ENCODE measurements around the gene SFMBT2.

The SFMBT2 gene

DNA sequence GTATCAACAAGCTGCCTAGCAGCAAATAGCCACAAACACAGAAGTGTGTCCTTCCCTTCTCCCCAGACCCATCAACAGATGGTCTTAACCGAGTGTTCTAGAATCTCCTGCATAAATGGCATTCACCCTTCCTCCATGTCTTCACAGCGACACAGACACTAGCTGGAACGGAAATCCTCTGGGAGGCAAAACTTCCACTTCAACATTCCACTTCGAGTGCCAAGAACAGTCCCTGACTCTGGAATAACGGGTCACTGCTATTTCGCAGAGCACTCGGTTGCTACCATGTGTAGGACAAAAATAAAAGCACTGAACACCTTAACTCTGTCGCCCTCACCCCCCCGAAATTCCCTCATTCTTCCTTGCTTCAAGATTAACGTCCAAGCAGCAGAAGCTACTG lies 65.1 kb downstream of the SFMBT2 start:
- no peak for DNase-seq (ENCODE audit: low read depth)
- no peak overlapping the region for H3K4me3 ChIP-seq (ENCODE audit: control insufficient read depth, low read depth, low read length)
- TF ChIP-seq, protein P1, sequence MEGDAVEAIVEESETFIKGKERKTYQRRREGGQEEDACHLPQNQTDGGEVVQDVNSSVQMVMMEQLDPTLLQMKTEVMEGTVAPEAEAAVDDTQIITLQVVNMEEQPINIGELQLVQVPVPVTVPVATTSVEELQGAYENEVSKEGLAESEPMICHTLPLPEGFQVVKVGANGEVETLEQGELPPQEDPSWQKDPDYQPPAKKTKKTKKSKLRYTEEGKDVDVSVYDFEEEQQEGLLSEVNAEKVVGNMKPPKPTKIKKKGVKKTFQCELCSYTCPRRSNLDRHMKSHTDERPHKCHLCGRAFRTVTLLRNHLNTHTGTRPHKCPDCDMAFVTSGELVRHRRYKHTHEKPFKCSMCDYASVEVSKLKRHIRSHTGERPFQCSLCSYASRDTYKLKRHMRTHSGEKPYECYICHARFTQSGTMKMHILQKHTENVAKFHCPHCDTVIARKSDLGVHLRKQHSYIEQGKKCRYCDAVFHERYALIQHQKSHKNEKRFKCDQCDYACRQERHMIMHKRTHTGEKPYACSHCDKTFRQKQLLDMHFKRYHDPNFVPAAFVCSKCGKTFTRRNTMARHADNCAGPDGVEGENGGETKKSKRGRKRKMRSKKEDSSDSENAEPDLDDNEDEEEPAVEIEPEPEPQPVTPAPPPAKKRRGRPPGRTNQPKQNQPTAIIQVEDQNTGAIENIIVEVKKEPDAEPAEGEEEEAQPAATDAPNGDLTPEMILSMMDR (conservative IDR thresholded peaks at IDR 0.05; ENCODE audit: control insufficient read depth, insufficient read depth, low read depth, low read length) = no peak

DNA sequence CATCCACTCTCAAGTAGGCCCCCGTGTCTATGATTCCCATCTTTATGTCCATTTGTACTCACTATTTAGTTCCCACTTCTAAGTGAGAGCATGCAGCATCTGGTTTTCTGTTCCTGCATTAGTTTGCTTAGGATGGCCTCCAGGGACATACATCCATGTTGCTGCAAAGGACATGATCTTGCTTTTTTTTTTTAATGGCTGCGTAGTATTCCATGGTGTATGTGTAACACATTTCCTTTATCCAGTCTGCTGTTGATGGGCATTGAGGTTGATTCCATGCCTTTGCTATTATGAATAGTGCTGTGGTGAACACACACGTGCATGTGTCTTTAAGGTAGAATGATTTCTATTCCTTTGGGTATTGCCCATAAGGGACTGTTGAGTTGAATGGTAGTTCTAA lies 67.8 kb downstream of the SFMBT2 start:
- TF ChIP-seq, protein P1 (conservative IDR thresholded peaks at IDR 0.05; ENCODE audit: control insufficient read depth, insufficient read depth, low read depth, low read length) = no peak
- H3K4me3 ChIP-seq (ENCODE audit: control insufficient read depth, low read depth, low read length) = no peak overlapping the region
- no peak for DNase-seq (ENCODE audit: low read depth)

DNA sequence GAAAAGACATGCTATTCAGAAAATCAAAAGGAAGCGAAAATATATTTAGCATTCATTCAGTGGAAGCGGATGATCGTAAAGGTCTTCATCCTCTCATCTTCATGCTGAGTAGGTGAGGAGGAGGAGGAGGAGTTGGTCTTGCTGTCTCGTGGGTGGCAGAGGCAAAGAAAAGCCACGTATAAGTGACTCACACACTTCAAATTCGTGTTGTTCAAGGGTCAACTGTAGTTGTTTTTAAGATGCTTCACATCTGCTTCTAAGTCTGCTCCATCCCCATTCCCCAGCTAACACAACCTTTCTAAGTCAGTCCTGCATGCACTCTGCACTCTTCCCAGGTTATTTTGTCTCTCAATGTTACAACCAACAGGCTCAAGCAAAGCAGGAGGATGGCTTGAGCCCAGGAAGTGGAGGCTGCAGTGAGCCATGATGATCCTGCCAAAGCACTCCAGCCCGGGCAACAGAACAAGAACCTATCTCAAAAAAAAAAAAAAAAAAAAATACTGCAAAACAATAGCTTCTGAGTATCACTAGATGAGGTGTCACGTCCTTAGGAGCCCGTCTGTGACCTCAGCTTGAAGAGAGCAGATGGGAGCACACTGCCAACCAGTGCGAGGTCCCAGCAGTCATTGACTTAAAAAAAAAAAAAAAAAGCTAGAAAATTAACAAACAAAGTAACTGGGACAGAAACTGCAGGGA lies 70.5 kb downstream of the SFMBT2 start:
- no peak overlapping the region for H3K4me3 ChIP-seq (ENCODE audit: control insufficient read depth, low read depth, low read length)
- DNase-seq (ENCODE audit: low read depth) = peak; percentile 36
- TF ChIP-seq, protein P1 (conservative IDR thresholded peaks at IDR 0.05; ENCODE audit: control insufficient read depth, insufficient read depth, low read depth, low read length) = no peak

DNA sequence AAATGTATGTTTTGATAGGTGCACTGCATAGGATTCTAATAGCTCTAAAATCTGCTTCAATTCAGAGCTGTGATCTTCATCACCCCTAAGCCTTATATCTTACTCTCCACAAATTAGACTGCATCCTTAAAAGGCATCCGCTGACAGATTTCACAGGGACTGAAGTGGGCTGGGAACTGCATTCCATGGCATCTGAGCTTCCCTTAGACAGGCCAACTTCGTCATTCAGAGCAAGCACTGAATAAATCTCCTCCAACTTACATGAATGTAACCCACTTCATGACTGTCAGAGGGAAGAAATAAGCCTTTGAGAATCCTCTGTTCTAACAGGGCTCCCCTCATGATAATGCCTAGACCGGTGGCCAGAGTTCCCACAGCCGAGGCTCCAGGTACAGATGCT lies 71.3 kb downstream of the SFMBT2 start:
- TF ChIP-seq, protein P1 (conservative IDR thresholded peaks at IDR 0.05; ENCODE audit: control insufficient read depth, insufficient read depth, low read depth, low read length) = no peak
- H3K4me3 ChIP-seq (ENCODE audit: control insufficient read depth, low read depth, low read length) = no peak overlapping the region
- no peak for DNase-seq (ENCODE audit: low read depth)

DNA sequence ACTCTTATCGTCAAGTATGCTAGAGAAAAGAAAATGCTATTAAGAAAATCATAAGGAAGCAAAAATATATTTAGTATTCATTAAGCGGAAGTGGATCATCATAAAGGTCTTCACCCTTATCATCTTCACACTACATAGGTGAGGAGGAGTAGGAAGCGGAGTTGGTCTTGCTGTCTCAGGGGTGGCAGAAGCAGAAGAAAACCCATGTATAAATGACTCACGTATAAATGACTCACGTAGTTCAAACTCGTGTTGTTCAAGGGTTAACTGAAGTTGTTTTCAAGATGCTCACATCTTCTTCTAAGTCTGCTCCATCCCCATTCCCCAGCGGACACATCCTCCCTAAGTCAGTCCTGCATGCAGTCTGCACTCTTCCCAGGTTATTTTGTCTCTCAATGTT lies 72.4 kb downstream of the SFMBT2 start:
- H3K4me3 ChIP-seq (ENCODE audit: control insufficient read depth, low read depth, low read length) = no peak overlapping the region
- no peak for DNase-seq (ENCODE audit: low read depth)
- TF ChIP-seq, protein P1 (conservative IDR thresholded peaks at IDR 0.05; ENCODE audit: control insufficient read depth, insufficient read depth, low read depth, low read length) = no peak

DNA sequence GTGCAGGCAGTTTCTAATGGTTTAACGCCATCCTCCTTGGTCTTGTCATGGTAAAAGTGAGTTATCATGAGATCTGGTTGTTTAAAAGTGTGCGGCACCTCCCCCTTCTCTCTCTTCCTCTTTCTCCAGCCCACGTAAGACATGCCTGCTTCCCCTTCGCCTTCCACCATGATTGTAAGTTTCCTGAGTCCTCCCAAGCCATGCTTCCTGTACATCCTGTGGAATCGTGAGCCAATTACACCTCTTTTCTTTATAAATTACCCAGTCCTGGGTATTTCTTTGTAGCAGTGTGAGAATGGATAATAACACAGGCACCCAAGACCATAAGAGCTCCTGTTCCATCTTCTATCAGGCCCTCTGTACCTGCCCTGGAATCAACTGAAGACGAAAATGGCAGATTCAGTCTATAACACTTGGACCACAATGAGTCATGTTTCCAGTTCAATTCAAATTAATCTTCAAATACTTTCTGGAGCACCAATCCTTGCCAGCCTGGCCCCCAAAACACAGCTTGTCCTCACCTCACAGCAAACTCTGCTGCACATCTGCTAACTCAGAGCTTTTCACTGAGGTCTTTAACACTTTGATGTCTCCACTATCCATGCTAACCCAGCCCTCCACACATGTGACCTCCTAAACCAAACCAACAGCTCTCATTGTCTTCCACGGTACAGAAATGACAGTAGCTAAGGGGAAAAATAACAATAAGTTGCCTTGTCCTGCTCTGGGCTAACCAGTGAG lies 73.2 kb downstream of the SFMBT2 start:
- H3K4me3 ChIP-seq (ENCODE audit: control insufficient read depth, low read depth, low read length) = no peak overlapping the region
- TF ChIP-seq, protein P1 (conservative IDR thresholded peaks at IDR 0.05; ENCODE audit: control insufficient read depth, insufficient read depth, low read depth, low read length) = no peak
- no peak for DNase-seq (ENCODE audit: low read depth)

Measured in fibroblast of mammary gland (primary cell).